ENCODE measurements around the gene MORC1.

MORC1 gene

DNA sequence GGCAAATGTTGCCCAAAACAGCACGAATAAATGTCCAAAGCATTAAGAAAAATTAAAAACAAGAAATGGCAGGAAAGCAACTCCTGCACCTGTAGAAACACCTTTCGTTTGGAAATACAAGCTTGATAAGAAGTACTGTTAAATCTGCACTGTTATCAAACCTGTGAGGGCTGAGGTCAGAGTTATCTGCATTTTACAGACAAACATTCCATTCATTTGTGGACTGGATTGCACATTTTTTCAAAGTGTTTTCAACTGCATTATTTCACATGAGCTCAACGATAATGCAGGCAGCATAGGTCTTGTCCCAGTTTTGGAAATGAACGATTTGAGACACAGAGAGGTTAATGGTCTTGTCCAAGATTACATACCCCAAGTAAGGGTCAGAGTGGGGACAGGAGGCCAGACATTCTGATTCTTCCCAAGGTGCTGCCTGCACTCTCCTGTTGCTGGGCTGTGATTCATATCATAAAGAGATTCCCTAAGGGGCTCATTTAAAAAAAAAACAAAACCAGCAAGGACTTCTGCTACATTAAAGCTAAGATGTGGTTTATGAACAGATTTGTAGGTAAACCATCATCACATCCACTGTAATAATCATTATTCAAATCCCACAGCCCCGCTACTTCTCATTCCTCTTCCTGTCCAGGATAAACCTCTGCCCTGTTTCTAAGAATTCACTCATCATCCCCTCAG, 177.2 kb downstream of the MORC1 start:
- DNase-seq (ENCODE audit: low spot score) = no peak

DNA sequence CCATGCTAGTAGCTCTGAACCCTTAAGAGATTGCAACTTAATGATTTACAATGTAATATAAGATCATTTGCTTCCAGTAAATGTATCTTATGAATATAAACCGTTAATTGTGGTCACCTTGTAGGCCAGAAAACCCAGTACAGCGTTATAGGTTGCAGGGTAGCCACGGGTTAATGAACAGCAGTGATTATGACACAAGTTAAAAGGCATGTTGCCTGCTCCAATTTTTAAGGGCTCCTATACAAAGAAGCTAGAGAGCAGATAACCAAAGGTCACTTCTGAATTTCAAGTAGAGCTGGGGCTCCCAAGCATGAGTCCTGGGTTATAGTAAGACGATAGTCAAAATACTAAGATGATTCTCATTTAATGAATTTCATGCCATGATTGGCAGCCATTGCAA, 177.8 kb downstream of the MORC1 start:
- no peak for DNase-seq (ENCODE audit: low spot score)

DNA sequence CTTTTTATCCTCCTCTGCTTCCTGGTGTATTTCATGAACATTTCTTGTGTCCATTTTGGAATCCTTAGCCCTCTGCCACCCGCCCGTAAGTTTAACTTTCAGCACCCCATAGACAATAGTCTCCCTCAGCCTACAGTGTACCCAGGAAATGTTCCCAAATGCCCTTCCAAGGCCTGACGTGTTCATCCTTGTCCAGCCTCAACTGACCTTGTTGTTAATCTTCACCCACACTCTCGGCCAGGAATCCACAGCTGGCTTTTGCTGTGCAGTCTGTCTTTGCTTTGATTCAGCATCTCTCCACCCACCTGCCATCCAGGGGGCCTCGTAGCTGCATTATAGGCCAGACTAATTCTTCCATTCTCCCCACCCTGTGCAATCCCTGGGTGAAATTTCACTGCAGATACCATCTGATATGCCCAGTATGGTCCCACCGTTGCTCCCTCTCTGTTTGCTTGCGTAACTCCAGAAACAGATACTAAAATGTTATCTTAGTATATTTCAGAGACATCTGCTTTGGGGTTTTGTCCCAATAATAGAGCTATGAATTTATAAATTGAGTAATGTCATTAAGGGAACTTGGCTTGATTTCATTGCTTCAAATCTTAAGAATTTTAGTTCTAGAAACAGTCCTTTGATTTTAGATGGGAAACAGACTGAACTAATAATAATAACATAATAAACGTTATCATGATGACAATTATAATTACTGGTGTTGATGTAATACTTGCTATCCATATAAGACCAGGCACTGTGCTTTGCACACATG, 180.8 kb downstream of the MORC1 start:
- DNase-seq (ENCODE audit: low spot score) = no peak

DNA sequence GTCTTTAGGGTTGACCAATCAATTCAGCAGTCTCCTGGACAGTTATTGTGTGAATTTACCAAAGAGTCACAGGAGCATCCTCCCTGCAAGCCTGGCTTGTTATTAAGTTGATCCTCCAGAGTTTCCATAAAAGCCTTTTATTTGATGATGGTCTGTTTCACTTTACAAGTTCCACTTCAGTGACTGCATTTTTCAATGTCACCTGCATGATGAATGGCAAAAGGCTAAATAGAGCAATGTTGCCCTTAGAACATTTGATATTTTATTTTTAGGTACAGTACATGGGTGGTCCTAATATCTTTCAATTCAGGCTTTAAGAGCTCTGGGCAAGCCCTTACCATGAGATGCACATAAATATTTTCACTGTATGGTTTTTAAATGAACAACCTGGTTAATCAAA, 186.9 kb downstream of the MORC1 start:
- peak; percentile 9 for DNase-seq (ENCODE audit: low spot score)

DNA sequence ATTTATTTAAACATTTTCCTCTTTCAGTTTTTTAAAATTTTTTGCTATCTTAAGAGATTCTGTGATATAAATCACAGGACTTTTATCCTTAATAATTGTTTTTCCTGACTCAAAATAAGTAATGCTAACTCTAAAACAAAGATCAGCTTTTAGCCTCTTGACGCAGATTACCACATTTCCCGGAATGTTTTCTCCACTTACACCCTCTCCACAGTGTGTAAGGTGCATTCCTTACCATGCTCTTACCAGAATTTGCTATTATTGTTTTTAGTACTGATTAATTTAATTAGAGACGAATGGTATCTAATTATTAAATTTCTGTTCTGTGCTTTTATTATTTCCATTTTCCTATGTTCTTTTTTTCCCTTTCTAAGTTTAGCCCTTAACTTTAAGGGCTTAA, 199.1 kb downstream of the MORC1 start:
- no peak for DNase-seq (ENCODE audit: low spot score)

GRCh38 chr3:108914774-108915641, 202.9 kb downstream of the MORC1 start:
- DNase-seq (ENCODE audit: low spot score) = peak; percentile 71

GRCh38 chr3:108909799-108910198, 208.1 kb downstream of the MORC1 start:
- no peak for DNase-seq (ENCODE audit: low spot score)

Small RNAs within 50 kb of the gene (small RNA-seq; reads per million reads assigned to genes)
- gene RF00012 = 0.10 to 0.84 reads per million in 2 experiments
